Measurements from ENCODE around the gene KCNJ15.
"Not testable (repeated sequence)": the region's sequence is repeated elsewhere in the genome, so short reads cannot be mapped to it uniquely, and the experiment has no call there.

Gene KCNJ15

DNA sequence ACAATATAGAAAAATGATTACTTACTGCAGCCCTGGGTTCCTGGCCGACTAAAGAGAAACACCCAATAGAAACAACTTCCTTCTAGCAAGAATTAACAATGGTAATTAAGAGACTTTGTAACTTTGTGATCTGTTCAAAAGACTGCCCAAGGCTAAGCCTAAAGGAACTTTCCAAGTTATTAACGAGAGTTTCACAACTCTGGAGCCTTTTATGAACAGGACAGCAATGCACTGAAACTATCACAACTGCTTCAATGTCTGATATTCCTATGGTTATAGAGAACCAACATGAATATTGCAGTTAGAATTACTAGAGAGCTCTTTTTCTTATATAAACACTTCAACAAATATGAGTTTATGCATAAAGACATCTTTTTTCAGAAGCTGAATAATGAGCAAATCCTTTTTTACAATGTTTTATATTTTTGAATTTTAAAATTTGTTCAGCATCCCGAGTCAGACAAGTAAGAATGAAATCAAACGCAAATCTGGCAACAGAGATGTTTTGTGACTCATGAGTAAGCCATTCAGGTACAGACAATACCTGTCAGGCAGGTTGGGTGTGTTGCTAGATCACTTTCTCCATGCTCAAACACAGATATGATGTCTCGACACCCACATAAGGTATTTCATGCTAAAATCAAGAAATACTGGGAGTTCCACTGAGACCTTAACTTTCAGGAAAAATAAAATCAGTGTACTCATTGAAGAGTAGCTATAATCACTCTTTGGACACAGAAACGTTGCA lies 22.2 kb upstream of the KCNJ15 start:
- DNase-seq (ENCODE audit: low read depth in 2 of 2) = no peak
- no peak overlapping the region for H3K4me3 ChIP-seq (replicated peaks in 1 of 2; ENCODE audit: low read depth in 2 of 2, low read length in 2 of 2)
- TF ChIP-seq, protein P1, sequence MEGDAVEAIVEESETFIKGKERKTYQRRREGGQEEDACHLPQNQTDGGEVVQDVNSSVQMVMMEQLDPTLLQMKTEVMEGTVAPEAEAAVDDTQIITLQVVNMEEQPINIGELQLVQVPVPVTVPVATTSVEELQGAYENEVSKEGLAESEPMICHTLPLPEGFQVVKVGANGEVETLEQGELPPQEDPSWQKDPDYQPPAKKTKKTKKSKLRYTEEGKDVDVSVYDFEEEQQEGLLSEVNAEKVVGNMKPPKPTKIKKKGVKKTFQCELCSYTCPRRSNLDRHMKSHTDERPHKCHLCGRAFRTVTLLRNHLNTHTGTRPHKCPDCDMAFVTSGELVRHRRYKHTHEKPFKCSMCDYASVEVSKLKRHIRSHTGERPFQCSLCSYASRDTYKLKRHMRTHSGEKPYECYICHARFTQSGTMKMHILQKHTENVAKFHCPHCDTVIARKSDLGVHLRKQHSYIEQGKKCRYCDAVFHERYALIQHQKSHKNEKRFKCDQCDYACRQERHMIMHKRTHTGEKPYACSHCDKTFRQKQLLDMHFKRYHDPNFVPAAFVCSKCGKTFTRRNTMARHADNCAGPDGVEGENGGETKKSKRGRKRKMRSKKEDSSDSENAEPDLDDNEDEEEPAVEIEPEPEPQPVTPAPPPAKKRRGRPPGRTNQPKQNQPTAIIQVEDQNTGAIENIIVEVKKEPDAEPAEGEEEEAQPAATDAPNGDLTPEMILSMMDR (IDR thresholded peaks at IDR 0.05; ENCODE audit: low read depth, low read length) = no peak

DNA sequence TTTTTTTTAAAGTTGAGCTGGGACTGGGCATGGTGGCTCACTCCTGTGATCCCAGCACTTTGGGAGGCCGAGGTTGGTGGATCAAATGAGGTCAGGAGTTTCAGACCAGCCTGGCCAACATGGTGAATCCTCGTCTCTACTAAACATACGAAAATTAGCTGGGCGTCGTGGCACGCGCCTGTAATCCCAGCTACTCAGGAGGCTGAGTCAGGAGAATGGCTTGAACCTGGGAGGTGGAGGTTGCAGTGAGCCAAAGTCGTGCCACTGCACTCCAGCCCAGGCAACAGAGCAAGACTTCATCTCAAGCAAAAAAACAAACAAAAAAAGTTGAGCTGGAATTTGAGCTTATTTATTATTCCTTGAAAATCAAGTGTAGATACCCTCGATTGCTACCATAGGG lies 21.5 kb upstream of the KCNJ15 start:
- not testable (repeated sequence) for DNase-seq (ENCODE audit: low read depth in 2 of 2); H3K4me3 ChIP-seq (replicated peaks in 1 of 2; ENCODE audit: low read depth in 2 of 2, low read length in 2 of 2)

DNA sequence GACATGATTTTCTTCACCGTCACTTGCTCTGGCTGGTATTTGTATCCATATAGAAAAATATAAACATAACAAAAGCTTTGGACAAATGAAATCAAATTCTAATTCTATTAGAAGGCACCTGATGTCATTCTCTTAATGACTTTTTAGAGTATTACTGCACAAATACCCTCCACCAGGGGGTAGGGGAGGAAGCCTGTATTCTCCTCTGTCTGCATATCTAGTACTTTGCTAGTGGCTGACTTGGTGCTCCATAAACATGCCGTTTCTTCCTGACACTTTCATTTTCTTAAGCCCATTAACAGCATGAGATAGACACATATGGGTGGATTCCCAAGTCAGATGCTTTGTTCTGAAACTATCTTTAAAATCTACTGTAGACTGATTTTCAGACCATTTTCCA lies 20.6 kb upstream of the KCNJ15 start:
- TF ChIP-seq, protein P1 (IDR thresholded peaks at IDR 0.05; ENCODE audit: low read depth, low read length) = peak; percentile 16
- no peak for DNase-seq (ENCODE audit: low read depth in 2 of 2)
- H3K4me3 ChIP-seq (replicated peaks in 1 of 2; ENCODE audit: low read depth in 2 of 2, low read length in 2 of 2) = no peak overlapping the region

DNA sequence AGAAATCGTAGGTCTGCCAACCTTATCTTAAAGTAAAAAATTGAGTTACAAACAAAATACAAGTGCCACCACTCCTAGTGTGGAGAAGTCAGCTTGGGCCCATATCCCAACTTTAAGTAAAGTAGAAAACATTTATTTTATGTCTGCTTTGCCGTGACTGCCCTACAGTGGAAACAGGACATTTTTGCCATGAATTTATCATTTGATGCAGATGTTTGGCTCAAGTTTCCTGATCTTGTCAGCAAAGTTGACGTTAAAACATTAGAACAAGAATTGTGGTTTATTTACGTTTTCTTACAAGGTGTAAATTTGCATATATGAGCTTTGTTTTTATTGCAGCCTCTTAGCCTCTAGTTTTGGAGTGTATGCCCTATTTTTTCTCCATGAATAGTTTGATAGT lies 17.1 kb upstream of the KCNJ15 start:
- TF ChIP-seq, protein P1 (IDR thresholded peaks at IDR 0.05; ENCODE audit: low read depth, low read length) = no peak
- DNase-seq (ENCODE audit: low read depth in 2 of 2) = no peak
- no peak overlapping the region for H3K4me3 ChIP-seq (replicated peaks in 1 of 2; ENCODE audit: low read depth in 2 of 2, low read length in 2 of 2)

DNA sequence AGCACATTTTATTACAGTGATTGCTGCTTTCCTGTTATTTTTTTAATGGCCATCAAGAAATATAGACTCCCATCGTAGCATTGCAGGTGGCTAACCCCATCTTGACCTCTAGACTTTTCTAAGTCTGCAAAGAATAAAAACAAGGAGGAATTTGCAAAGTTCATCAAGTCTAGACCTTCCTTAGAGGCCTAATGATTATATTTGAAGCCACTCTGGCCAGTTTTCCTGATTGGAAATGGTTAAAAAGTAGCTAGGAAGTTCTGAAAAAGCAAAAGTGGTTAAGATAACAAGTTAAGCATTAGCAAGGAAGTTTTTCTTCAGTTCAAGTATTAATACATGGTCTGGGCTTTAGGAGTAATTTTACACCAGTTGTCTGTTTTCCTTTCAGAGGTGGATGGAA lies 16.7 kb upstream of the KCNJ15 start:
- TF ChIP-seq, protein P1 (IDR thresholded peaks at IDR 0.05; ENCODE audit: low read depth, low read length) = no peak
- no peak overlapping the region for H3K4me3 ChIP-seq (replicated peaks in 1 of 2; ENCODE audit: low read depth in 2 of 2, low read length in 2 of 2)
- no peak for DNase-seq (ENCODE audit: low read depth in 2 of 2)

DNA sequence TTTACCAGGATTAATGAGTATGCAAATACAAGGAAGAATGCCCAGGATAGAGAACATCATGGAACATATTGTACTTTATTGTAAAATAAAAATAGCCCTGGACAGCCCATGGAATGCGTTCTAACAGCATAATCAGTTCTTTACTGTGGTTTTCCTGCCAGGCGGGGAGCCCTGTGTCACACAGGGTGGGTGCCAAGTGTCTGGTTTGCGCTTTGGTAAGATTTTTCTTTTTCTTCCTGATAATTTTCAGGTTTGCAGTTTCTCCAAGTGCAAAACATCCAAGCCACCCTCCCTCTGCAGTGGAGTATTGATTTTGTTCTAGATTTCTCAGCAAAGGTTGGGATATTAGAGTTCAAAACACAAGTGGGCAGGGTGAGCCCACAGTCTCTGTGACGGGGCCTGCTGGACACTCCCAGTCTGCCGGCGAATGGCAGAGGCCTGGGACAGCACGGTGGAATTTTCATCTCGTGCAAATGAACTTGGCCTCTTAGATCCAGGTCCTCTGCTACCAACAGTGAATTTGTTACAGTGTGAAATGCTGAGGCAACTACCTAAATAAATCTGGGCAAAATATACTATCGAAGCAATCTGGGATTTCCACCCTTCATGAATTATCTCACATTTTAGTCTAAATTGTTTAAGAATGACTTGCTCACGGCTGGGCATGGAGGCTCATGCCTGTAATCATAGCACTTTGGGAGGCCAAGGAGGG lies 15.6 kb upstream of the KCNJ15 start:
- no peak overlapping the region for H3K4me3 ChIP-seq (replicated peaks in 1 of 2; ENCODE audit: low read depth in 2 of 2, low read length in 2 of 2)
- TF ChIP-seq, protein P1 (IDR thresholded peaks at IDR 0.05; ENCODE audit: low read depth, low read length) = no peak
- peak; percentile 74 to 75 for DNase-seq (ENCODE audit: low read depth in 2 of 2)

DNA sequence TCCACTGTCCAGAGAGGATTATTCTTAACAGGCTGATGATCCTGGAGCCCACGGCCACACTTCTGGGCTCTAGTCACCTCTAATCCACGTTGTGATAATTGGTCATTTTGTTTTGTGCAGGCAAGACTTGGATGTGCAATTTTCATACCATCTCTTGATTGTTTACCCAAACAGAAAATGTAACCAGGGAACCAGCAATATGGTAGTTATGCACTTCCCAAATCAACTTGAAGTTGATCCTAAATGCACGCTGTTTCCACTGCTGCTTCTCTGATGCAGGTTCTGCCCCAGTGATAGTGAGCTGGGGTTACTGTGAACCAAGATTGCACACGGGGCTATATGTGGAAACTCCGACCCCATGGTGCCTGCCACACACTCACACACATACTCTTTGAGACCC lies 14.7 kb upstream of the KCNJ15 start:
- TF ChIP-seq, protein P1 (IDR thresholded peaks at IDR 0.05; ENCODE audit: low read depth, low read length) = no peak

More for the DNA sequence above, 14.7 kb upstream of the KCNJ15 start:
- no peak for DNase-seq (ENCODE audit: low read depth in 2 of 2)
- no peak overlapping the region for H3K4me3 ChIP-seq (replicated peaks in 1 of 2; ENCODE audit: low read depth in 2 of 2, low read length in 2 of 2)

Measured in cardiac fibroblast (primary cell).